Measurements from ENCODE around the gene GUCY2C. TPM values are rescaled to one million over a fixed set of nuclear protein-coding genes. Genes with fewer than 3 reads are reported as not detected.

Gene GUCY2C
- total RNA-seq, 6 experiments from 2014 or later: 0.06 TPM; not detected in 5

DNA sequence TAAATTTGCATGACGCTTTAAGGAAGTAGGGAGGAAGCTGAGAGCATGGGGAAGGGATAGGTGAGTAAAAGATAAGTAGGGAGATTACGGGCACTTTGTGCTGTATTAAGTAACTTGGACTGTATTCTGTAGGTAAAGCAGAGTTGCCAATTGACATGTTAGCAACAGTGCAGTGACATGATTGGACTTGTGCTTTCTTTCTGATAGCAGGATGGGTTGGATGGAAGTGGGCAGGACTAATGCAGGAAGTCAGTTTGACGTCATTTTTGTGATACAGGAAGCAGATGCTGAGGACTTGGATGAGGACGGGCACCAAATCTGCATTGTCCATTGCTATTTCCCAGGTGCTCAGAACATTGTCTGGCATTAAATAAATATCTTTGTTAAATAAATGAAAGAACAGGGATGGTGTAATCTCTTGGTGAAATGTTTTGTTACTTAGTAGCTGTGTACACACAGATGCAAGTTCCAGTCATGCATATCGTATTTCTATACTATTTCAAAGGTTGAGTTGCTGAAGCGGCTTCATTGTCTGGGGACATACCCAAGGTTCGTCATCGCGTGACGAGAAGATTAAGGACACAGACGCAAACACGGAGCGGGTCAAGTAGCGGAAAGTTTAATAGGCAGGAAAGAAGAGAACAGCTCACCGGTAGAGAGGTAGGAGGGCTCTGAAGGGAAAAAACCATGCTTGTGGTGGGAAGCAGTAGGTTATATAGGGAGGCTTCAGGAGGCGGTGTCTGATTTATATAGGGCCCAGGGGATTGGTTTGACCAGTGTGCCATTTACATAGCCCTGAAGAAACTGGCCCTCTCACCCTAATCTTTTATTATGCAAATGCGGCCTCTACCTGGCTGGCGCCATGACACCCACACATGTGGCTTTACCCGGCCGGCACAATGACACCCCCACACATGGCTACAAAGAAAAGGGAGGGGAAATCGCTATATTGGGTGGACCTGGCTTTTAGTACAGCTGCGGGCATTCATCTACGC, 30.7 kb downstream of the GUCY2C start:
- no peaks in the 10 kb centered on the region for H3K36me3 Mint-ChIP-seq (ENCODE audit: low read depth)
- H3K4me1 Mint-ChIP-seq (ENCODE audit: low read depth): peaks cover 6% of the 10 kb centered on the region; the same call in 1 of the 2 replicates
- H3K27me3 Mint-ChIP-seq (ENCODE audit: insufficient read depth): peaks cover 6% of the 10 kb centered on the region
- no peak for TF ChIP-seq CTCF (IDR thresholded peaks at IDR 0.05)
- H3K27ac Mint-ChIP-seq: no peak overlapping the region
- H3K9me3 Mint-ChIP-seq: no peaks in the 10 kb centered on the region
- DNase-seq: no peak
- no peak overlapping the region for H3K4me3 Mint-ChIP-seq

- no peak overlapping the region for H3K4me3 Mint-ChIP-seq
- H3K4me1 Mint-ChIP-seq (ENCODE audit: low read depth): peaks cover 6% of the 10 kb centered on the region; the same call in 1 of the 2 replicates
- DNase-seq: peak; percentile 43
- H3K36me3 Mint-ChIP-seq (ENCODE audit: low read depth): no peaks in the 10 kb centered on the region
- no peak overlapping the region for H3K27ac Mint-ChIP-seq
- TF ChIP-seq CTCF (IDR thresholded peaks at IDR 0.05): peak; percentile 79
- H3K27me3 Mint-ChIP-seq (ENCODE audit: insufficient read depth): peaks cover 6% of the 10 kb centered on the region
- no peaks in the 10 kb centered on the region for H3K9me3 Mint-ChIP-seq
Observed at GRCh38 chr12:14664434-14665023, 31.9 kb downstream of the GUCY2C start.

DNA sequence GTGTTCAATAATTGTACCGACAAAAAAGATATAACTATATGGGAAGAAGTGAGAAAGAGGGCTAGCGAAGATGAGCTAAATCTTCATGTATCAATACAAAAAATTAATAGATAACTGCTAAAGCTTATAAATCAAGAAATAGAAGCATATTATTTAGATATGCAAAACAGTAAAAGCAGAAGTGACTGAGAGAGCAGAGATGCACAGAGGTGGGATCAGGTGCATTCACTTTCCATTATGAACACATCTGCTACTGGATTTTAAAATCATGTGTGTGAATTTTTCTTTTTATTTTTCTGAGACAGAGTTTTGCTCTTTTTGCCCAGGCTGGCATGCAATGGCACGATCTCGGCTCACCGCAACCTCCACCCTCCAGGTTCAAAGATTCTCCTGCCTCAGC, 33.4 kb downstream of the GUCY2C start:
- peaks cover 6% of the 10 kb centered on the region; the same call in 1 of the 2 replicates for H3K4me1 Mint-ChIP-seq (ENCODE audit: low read depth)
- no peak for DNase-seq
- H3K27ac Mint-ChIP-seq: no peak overlapping the region
- no peak for TF ChIP-seq CTCF (IDR thresholded peaks at IDR 0.05)
- no peaks in the 10 kb centered on the region for H3K36me3 Mint-ChIP-seq (ENCODE audit: low read depth)
- H3K4me3 Mint-ChIP-seq: no peak overlapping the region
- H3K9me3 Mint-ChIP-seq: no peaks in the 10 kb centered on the region
- peaks cover 6% of the 10 kb centered on the region for H3K27me3 Mint-ChIP-seq (ENCODE audit: insufficient read depth)

- Mint-ChIP-seq H3K27ac (no peak overlapping the region), H3K4me3 (no peak overlapping the region), H3K4me1 (ENCODE audit: low read depth) (no peaks in the 10 kb centered on the region; the same call in 1 of the 2 replicates), H3K9me3 (no peaks in the 10 kb centered on the region; the same call in 1 of the 2 replicates), H3K36me3 (ENCODE audit: low read depth) (no peaks in the 10 kb centered on the region), H3K27me3 (ENCODE audit: insufficient read depth) (peaks cover 4% of the 10 kb centered on the region)
- DNase-seq: no peak
- TF ChIP-seq CTCF (IDR thresholded peaks at IDR 0.05): peak; percentile 16; the same call in 1 of the 2 replicates
Observed at GRCh38 chr12:14656846-14657245, 39.6 kb downstream of the GUCY2C start.

DNA sequence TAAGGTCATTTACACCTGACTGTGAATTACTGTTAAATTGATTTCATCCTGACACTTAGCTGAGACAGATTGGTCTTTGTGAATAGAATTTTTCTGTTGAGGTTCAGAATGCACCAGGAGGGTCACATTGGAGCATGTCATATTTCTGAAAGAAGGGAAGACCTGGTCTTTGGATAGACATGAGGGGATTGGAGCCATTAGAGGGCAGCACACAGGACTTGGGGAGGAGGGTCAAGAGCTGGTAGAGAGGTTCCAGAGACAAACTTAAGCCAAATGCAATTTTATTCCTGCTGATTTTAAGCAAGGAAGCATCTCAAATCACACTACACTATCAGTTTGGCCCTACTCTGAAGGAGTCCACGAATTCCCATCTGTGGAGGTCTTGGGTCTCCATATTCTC, 41.1 kb downstream of the GUCY2C start:
- Mint-ChIP-seq H3K36me3 (ENCODE audit: low read depth) (no peaks in the 10 kb centered on the region), H3K4me3 (no peak overlapping the region), H3K27ac (no peak overlapping the region), H3K27me3 (ENCODE audit: insufficient read depth) (no peaks in the 10 kb centered on the region; the same call in none of the 2 replicates), H3K4me1 (ENCODE audit: low read depth) (no peaks in the 10 kb centered on the region), H3K9me3 (no peaks in the 10 kb centered on the region; the same call in 1 of the 2 replicates)
- DNase-seq: no peak
- no peak for TF ChIP-seq CTCF (IDR thresholded peaks at IDR 0.05)
